Thymus (tissue), 11 donors: Measurements from ENCODE around the gene MELTF. TPM values are rescaled to one million over a fixed set of nuclear protein-coding genes. Genes with fewer than 3 reads are reported as not detected.

Experiments
- DNase-seq, 9 donors: peaks; one replicate each; pipeline ENCODE4 v3.0.0-alpha.2; 2013; ENCODE audit warnings: low spot score in 9 of 9, low read depth in 6 of 9, missing footprints in 1 of 9
- H3K27ac ChIP-seq, 2 donors: one replicate each; pipeline ENCODE4 v1.5.1; 2013; ENCODE audit warnings: control low read depth in 1 of 2, low read depth in 1 of 2, low read length in 1 of 2, mild to moderate bottlenecking in 1 of 2, moderate library complexity in 1 of 2
- H3K27me3 ChIP-seq, 2 donors: one replicate each; pipeline ENCODE4 v1.5.1; 2013; ENCODE audit warnings: low read length in 1 of 2; ENCODE audit not compliant: control insufficient read depth in 2 of 2, insufficient read depth in 1 of 2
- H3K36me3 ChIP-seq, 2 donors: one replicate each; pipeline ENCODE4 v1.5.1; 2013; ENCODE audit warnings: low read length in 1 of 2, mild to moderate bottlenecking in 1 of 2, moderate library complexity in 1 of 2; ENCODE audit not compliant: control insufficient read depth in 2 of 2, insufficient read depth in 2 of 2
- H3K4me1 ChIP-seq, 2 donors: one replicate each; pipeline ENCODE4 v1.5.1; 2013; ENCODE audit warnings: low read length in 2 of 2; ENCODE audit not compliant: control insufficient read depth in 2 of 2, insufficient read depth in 2 of 2
- H3K4me3 ChIP-seq, 2 donors: one replicate each; pipeline ENCODE4 v1.5.1; 2013; ENCODE audit warnings: low read length in 2 of 2, control low read depth in 1 of 2, mild to moderate bottlenecking in 1 of 2
- H3K9me3 ChIP-seq, 2 donors: one replicate each; pipeline ENCODE4 v1.5.1; 2013; ENCODE audit warnings: low read length in 1 of 2, mild to moderate bottlenecking in 1 of 2; ENCODE audit not compliant: control insufficient read depth in 2 of 2, insufficient read depth in 1 of 2
- WGBS: extraction: QIAGEN DNeasy Blood & Tissue Kit; methylation state at CpG from one replicate; pipeline ENCODE4 v1.1.7; 2013; 5-methylcytosine and 5-hydroxymethylcytosine counted together
- polyA plus RNA-seq: library from polyadenylated mRNA; stranded (reverse); fragments of 200-250 nt; gene quantifications from one replicate; pipeline ENCODE4 v1.2.3, GENCODE V29; 2013
- total RNA-seq: library from RNA; stranded (reverse); fragments of 120-200 nt; gene quantifications from one replicate; pipeline ENCODE4 v1.2.4, GENCODE V29; 2013
- donor health status: healthy.

Gene MELTF
- total and polyA plus RNA-seq, 2 donors: 3.2 to 4.3 TPM

DNA sequence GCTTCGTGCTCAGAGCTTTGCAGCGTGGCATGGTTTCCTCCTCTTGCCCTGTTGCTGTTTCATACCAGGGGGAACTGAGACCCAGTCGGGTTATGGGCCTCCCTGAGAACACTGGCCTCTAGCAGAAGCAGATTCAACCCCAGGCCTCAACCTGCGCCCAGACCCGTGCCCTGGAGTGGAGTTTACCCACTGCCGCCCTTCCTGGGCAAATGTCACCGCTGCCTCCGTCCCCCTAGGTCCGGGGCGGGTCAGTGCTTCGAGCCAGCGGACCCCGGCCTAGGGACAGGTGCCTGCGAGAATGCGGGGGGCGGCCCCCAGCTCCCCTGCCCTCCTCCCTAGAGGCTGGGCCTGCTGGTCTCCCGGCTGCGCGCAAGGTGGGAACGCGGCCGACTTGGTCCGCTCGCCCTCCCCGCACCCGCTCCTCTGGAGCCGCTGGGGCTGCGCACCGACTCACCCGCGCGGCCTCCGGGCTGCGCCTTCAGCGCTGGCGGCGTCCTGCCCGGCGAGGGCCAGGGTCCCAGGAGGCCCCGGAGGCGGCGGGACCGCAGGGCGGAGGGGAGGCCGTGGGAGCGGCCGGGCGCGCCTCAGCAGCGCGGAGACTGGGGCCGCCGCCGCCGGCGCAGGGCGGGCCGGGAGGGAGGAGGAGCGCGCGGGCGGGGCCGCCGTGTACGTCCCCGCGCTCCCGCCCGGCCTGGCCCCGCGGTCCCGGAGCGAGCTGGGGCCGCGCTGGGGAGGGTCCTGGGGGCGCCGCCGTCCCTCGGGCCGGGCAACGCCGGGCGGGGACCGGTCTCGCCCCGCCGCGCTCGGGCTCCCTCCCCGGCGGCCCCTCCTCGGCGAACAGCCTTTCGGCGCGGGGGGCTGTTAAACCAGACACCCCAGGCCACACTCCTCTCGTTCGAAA lies 61.1 kb downstream of the MELTF start, which contains the start of gene PIGZ:
Gene PIGZ, minus strand, starts transcription at position 601 of the 901 bp plus-strand sequence. CDS start 16,802 bp downstream, outside the sequence.
- H3K4me1 ChIP-seq: peaks cover 6 to 35% of the 10 kb centered on the region in 2 donors
- peak in 3 of 9 donors; percentile 18 to 50 (median 45) for DNase-seq
- 4% methylated on average over 98 of the region's 98 CpGs for WGBS
- peaks cover 0 to 4% of the 10 kb centered on the region in 2 donors for H3K36me3 ChIP-seq
- H3K27ac ChIP-seq: peak within 1 kb of the TSS in 1 of 2 donors; percentile 21
- peaks cover 0 to 6% of the 10 kb centered on the region in 2 donors for H3K9me3 ChIP-seq
- peaks cover 0 to 54% of the 10 kb centered on the region in 2 donors for H3K27me3 ChIP-seq
- H3K4me3 ChIP-seq: peak within 1 kb of the TSS; percentile 52 to 79

- Histone ChIP-seq H3K36me3 (peaks cover 0 to 4% of the 10 kb centered on the region in 2 donors), H3K27ac (no peak overlapping the region), H3K27me3 (peaks cover 0 to 54% of the 10 kb centered on the region in 2 donors), H3K4me3 (peak overlapping the region; percentile 45 to 79), H3K9me3 (peaks cover 0 to 6% of the 10 kb centered on the region in 2 donors), H3K4me1 (peaks cover 13 to 42% of the 10 kb centered on the region in 2 donors)
- WGBS: 69% methylated on average over 35 of the region's 35 CpGs
- peak in 1 of 9 donors; percentile 27 for DNase-seq
Measured at GRCh38 chr3:196967412-196968232, 62.0 kb downstream of the MELTF start.

DNA sequence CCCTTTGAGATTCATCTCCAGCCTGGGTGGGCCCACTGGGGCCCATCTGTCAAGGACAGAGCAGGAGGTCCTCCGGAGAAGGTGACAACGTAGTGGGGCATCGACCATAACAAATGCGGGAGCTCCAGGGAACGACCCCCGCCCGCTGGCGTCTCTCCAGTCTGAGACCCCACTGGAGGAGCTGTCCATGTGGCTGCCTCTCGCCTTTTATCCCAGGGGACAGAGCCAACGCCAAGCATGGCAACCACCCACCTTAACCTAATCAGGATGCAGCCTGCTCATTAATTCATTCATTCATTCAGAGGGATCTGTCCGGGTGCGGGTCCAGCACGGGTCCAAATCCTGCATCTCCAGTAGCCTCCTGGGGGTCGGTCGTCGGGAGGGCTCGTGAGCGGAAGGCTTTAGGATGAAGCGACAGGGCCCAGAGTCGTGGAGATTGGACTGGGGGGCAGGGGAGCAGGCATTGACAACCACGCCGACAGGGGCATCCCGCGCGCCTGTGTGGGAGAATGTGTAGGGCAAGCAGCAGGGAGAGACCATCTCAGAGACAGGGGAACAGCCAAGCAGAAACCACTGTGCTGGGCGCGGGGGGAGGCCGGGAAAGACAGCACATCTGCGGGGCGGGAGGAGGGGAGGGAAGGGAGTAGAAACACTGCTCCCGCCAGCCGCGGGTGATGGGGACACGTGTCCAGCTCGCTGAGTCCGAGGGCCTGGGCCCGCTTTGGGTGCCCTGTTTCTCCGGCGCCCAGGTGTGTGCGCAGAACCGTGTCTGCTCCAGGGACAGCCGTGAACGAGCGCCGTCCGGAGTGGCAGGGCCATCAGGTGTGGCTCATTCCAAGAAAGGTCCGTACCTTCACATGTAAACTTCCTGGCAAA lies 62.9 kb downstream of the MELTF start:
- Histone ChIP-seq H3K27me3 (peaks cover 0 to 54% of the 10 kb centered on the region in 2 donors), H3K36me3 (peaks cover 0 to 4% of the 10 kb centered on the region in 2 donors), H3K9me3 (peaks cover 0 to 6% of the 10 kb centered on the region in 2 donors), H3K4me1 (peaks cover 18 to 49% of the 10 kb centered on the region in 2 donors), H3K27ac (no peak overlapping the region), H3K4me3 (no peak overlapping the region)
- no peak for DNase-seq
- WGBS: 80% methylated on average over 47 of the region's 47 CpGs

DNA sequence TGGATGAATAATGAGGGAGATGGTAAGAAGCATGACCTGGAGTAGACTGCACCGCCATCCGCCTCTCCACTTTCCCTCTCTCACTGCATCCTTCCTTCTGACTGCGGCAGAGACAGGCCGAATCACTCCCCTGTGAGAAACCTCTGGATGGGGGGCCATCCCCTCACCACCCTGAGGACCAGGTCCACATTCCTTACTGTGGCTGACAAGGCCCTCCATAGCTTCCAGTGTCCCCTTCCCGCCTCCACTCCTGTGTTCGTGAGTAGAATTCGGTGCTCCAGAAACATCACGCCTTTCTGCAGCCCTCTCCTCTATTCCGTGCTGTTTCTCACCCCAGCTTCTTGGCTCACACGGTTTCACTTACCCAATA lies 63.8 kb downstream of the MELTF start:
- Histone ChIP-seq H3K9me3 (peaks cover 0 to 4% of the 10 kb centered on the region in 2 donors), H3K27ac (no peak overlapping the region), H3K36me3 (peaks cover 0 to 4% of the 10 kb centered on the region in 2 donors), H3K4me1 (peaks cover 18 to 49% of the 10 kb centered on the region in 2 donors), H3K4me3 (no peak overlapping the region), H3K27me3 (peaks cover 0 to 47% of the 10 kb centered on the region in 2 donors)
- 98% methylated on average over 10 of the region's 10 CpGs for WGBS
- DNase-seq: no peak

GRCh38 chr3:196965112-196965803 lies 64.4 kb downstream of the MELTF start:
- no peak for DNase-seq
- Histone ChIP-seq H3K4me1 (peaks cover 18 to 47% of the 10 kb centered on the region in 2 donors), H3K27me3 (peaks cover 0 to 42% of the 10 kb centered on the region in 2 donors), H3K27ac (no peak overlapping the region), H3K36me3 (peaks cover 0 to 4% of the 10 kb centered on the region in 2 donors), H3K9me3 (peaks cover 0 to 4% of the 10 kb centered on the region in 2 donors), H3K4me3 (no peak overlapping the region)
- 95% methylated on average over 11 of the region's 11 CpGs for WGBS

DNA sequence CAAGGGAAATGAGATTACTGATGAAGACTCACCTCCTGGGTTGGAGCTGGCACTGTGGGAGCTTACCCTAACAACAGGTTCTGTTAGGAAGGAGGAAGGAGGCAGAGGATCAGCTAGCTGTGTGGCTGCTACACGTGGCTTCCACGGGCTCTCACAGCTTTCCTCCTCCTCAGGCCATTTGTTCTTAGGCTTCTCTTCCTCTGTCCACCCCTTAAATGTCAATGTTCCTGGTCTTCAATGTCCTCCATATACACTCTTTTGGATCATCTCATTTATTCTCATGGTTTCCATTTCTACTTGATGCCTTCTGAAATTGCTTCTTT lies 66.0 kb downstream of the MELTF start:
- Histone ChIP-seq H3K9me3 (no peaks in the 10 kb centered on the region), H3K4me1 (peaks cover 18 to 43% of the 10 kb centered on the region in 2 donors)

DNA sequence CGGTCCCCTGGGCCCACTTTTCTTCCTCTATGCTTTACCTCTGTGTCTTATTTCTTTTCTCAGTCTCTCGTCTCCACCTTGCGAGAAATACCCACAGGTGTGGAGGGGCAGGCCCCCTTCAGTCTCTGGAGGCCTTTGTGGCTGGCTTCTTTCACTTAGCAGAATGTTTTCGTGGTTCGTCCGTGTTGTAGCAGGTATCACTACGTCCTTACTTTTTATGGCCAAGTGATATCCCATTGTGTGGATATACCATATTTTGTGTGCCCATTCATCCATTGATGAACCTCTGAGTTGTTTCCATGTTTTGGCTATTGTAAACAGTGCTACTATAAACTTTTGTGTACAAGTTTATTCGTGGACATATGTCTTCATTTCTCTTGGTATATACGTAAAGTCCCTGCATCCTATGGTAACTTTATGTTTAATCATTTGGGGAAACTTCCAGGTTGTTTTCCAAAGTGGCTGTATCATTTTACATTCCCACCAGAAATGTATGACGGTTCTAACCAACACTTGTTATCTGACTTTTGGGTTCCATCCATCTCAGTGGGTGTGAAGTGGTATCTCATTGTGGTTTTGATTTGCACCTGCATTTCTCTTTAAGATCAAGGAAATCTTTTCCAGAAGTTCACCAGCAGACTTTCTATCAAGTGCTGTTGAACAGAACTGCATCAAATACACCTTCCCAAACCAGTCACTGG lies 66.5 kb downstream of the MELTF start:
- H3K36me3 ChIP-seq: peaks cover 0 to 4% of the 10 kb centered on the region in 2 donors
- peaks cover 0 to 30% of the 10 kb centered on the region in 2 donors for H3K27me3 ChIP-seq
- H3K9me3 ChIP-seq: no peaks in the 10 kb centered on the region
- peak overlapping the region in 1 of 2 donors; percentile 30 for H3K27ac ChIP-seq
- no peak overlapping the region for H3K4me3 ChIP-seq
- H3K4me1 ChIP-seq: peaks cover 16 to 39% of the 10 kb centered on the region in 2 donors
- DNase-seq: peak in 3 of 9 donors; percentile 38 to 78 (median 42)
- WGBS: 32% methylated on average over 10 of the region's 10 CpGs

More for the DNA sequence above, 66.0 kb downstream of the MELTF start:
- no peak overlapping the region for H3K4me3 ChIP-seq
- peak overlapping the region in 1 of 2 donors; percentile 30 for H3K27ac ChIP-seq
- peaks cover 0 to 4% of the 10 kb centered on the region in 2 donors for H3K36me3 ChIP-seq
- WGBS: 60% methylated on average over 2 of the region's 2 CpGs
- H3K27me3 ChIP-seq: peaks cover 0 to 34% of the 10 kb centered on the region in 2 donors
- DNase-seq: no peak
